Muscle layer of duodenum (tissue), 2 donors: ENCODE results near the gene MAN1C1.

Experiments
- H3K27ac ChIP-seq: one replicate; pipeline ENCODE4 v1.7.0; 2013; ENCODE audit warnings: mild to moderate bottlenecking, low read length
- H3K27me3 ChIP-seq: one replicate; pipeline ENCODE4 v1.7.0; 2013; ENCODE audit warnings: low read depth, mild to moderate bottlenecking, control low read depth, low read length
- H3K36me3 ChIP-seq, 2 donors: one replicate each; pipeline ENCODE4 v1.7.0; 2013; ENCODE audit warnings: low read length in 2 of 2, control low read depth in 1 of 2, mild to moderate bottlenecking in 1 of 2; ENCODE audit not compliant: insufficient read depth in 2 of 2, control insufficient read depth in 1 of 2
- H3K4me1 ChIP-seq, 2 donors: one replicate each; pipeline ENCODE4 v1.7.0; 2013; ENCODE audit warnings: low read length in 2 of 2, mild to moderate bottlenecking in 2 of 2, control low read depth in 1 of 2, moderate library complexity in 1 of 2; ENCODE audit not compliant: insufficient read depth in 2 of 2, control insufficient read depth in 1 of 2
- H3K4me3 ChIP-seq, 2 donors: one replicate each; pipeline ENCODE4 v1.7.0; 2013; ENCODE audit warnings: low read length in 2 of 2, low read depth in 1 of 2, mild to moderate bottlenecking in 1 of 2
- H3K9me3 ChIP-seq, 2 donors: one replicate each; pipeline ENCODE4 v1.7.0; 2013; ENCODE audit warnings: low read length in 2 of 2, control low read depth in 1 of 2, mild to moderate bottlenecking in 1 of 2; ENCODE audit not compliant: control insufficient read depth in 1 of 2
- donor health status: healthy.

The MAN1C1 gene

GRCh38 chr1:25607123-25607522 is 9.5 kb upstream of the MAN1C1 start:
- no peaks in the 10 kb centered on the region for H3K36me3 ChIP-seq
- H3K9me3 ChIP-seq: no peaks in the 10 kb centered on the region
- H3K27me3 ChIP-seq: no peaks in the 10 kb centered on the region
- H3K4me1 ChIP-seq: peaks cover 0 to 22% of the 10 kb centered on the region in 2 donors
- no peak overlapping the region for H3K4me3 ChIP-seq
- H3K27ac ChIP-seq: no peak overlapping the region

GRCh38 chr1:25608488-25609178 is 8.0 kb upstream of the MAN1C1 start:
- Histone ChIP-seq H3K4me3 (peak overlapping the region in 1 of 2 donors; percentile 40), H3K4me1 (peaks cover 0 to 22% of the 10 kb centered on the region in 2 donors), H3K36me3 (no peaks in the 10 kb centered on the region), H3K27ac (no peak overlapping the region), H3K9me3 (no peaks in the 10 kb centered on the region), H3K27me3 (no peaks in the 10 kb centered on the region)

- H3K27ac ChIP-seq: peak overlapping the region; percentile 10
- H3K4me3 ChIP-seq: no peak overlapping the region
- H3K27me3 ChIP-seq: no peaks in the 10 kb centered on the region
- H3K9me3 ChIP-seq: no peaks in the 10 kb centered on the region
- H3K4me1 ChIP-seq: peaks cover 0 to 22% of the 10 kb centered on the region in 2 donors
- H3K36me3 ChIP-seq: no peaks in the 10 kb centered on the region
Observed at GRCh38 chr1:25609921-25610320, 6.7 kb upstream of the MAN1C1 start.

GRCh38 chr1:25610822-25611630 is 5.6 kb upstream of the MAN1C1 start:
- H3K4me1 ChIP-seq: peaks cover 0 to 27% of the 10 kb centered on the region in 2 donors
- H3K9me3 ChIP-seq: no peaks in the 10 kb centered on the region
- H3K27me3 ChIP-seq: no peaks in the 10 kb centered on the region
- no peak overlapping the region for H3K4me3 ChIP-seq
- H3K27ac ChIP-seq: no peak overlapping the region
- H3K36me3 ChIP-seq: no peaks in the 10 kb centered on the region

GRCh38 chr1:25611843-25612242 is 4.7 kb upstream of the MAN1C1 start:
- peaks cover 0 to 30% of the 10 kb centered on the region in 2 donors for H3K4me1 ChIP-seq
- H3K9me3 ChIP-seq: no peaks in the 10 kb centered on the region
- H3K27ac ChIP-seq: no peak overlapping the region
- H3K4me3 ChIP-seq: no peak overlapping the region
- H3K36me3 ChIP-seq: no peaks in the 10 kb centered on the region
- no peaks in the 10 kb centered on the region for H3K27me3 ChIP-seq

- H3K4me3 ChIP-seq: no peak overlapping the region
- peaks cover 0 to 30% of the 10 kb centered on the region in 2 donors for H3K4me1 ChIP-seq
- no peaks in the 10 kb centered on the region for H3K27me3 ChIP-seq
- no peaks in the 10 kb centered on the region for H3K36me3 ChIP-seq
- no peaks in the 10 kb centered on the region for H3K9me3 ChIP-seq
- H3K27ac ChIP-seq: no peak overlapping the region
Observed at GRCh38 chr1:25612421-25612820, 4.2 kb upstream of the MAN1C1 start.

- Histone ChIP-seq H3K4me1 (peaks cover 0 to 30% of the 10 kb centered on the region in 2 donors), H3K36me3 (no peaks in the 10 kb centered on the region), H3K27me3 (no peaks in the 10 kb centered on the region), H3K9me3 (no peaks in the 10 kb centered on the region), H3K4me3 (no peak overlapping the region), H3K27ac (no peak overlapping the region)
Observed at GRCh38 chr1:25613091-25613490, 3.5 kb upstream of the MAN1C1 start.

- Histone ChIP-seq H3K27me3 (no peaks in the 10 kb centered on the region), H3K36me3 (no peaks in the 10 kb centered on the region), H3K4me3 (no peak overlapping the region), H3K9me3 (no peaks in the 10 kb centered on the region), H3K27ac (no peak overlapping the region), H3K4me1 (peaks cover 0 to 35% of the 10 kb centered on the region in 2 donors)
Observed at GRCh38 chr1:25614501-25615171, 2.0 kb upstream of the MAN1C1 start.

- Histone ChIP-seq H3K9me3 (no peaks in the 10 kb centered on the region), H3K27ac (no peak overlapping the region), H3K4me3 (no peak overlapping the region), H3K4me1 (peaks cover 0 to 35% of the 10 kb centered on the region in 2 donors), H3K36me3 (no peaks in the 10 kb centered on the region), H3K27me3 (no peaks in the 10 kb centered on the region)
Observed at GRCh38 chr1:25615172-25615541, 1.4 kb upstream of the MAN1C1 start.

GRCh38 chr1:25615563-25616094 is 962 bp upstream of the MAN1C1 start:
- Histone ChIP-seq H3K27ac (no peak overlapping the region), H3K27me3 (no peaks in the 10 kb centered on the region), H3K9me3 (no peaks in the 10 kb centered on the region), H3K4me1 (peaks cover 0 to 35% of the 10 kb centered on the region in 2 donors), H3K4me3 (peak overlapping the region; percentile 40 to 64), H3K36me3 (peaks cover 0 to 1% of the 10 kb centered on the region in 2 donors)

GRCh38 chr1:25616987-25617624 is 515 bp downstream of the MAN1C1 start:
- peaks cover 0 to 39% of the 10 kb centered on the region in 2 donors for H3K4me1 ChIP-seq
- H3K36me3 ChIP-seq: peaks cover 0 to 4% of the 10 kb centered on the region in 2 donors
- no peaks in the 10 kb centered on the region for H3K27me3 ChIP-seq
- H3K27ac ChIP-seq: no peak overlapping the region
- peak overlapping the region; percentile 52 to 85 for H3K4me3 ChIP-seq
- no peaks in the 10 kb centered on the region for H3K9me3 ChIP-seq
